HG03378 (cell line): ENCODE data around the gene PTBP3.
A peak's percentile ranks its signal among the peaks of the same experiment; 100 is the strongest.

Experiments
- ATAC-seq: cut with Tn5 transposase; IDR thresholded peaks from one replicate; pipeline ENCODE4 v1.9.1; 2021; ENCODE audit warnings: mild to moderate bottlenecking, moderate library complexity; ENCODE audit not compliant: unreplicated experiment

The PTBP3 gene

DNA sequence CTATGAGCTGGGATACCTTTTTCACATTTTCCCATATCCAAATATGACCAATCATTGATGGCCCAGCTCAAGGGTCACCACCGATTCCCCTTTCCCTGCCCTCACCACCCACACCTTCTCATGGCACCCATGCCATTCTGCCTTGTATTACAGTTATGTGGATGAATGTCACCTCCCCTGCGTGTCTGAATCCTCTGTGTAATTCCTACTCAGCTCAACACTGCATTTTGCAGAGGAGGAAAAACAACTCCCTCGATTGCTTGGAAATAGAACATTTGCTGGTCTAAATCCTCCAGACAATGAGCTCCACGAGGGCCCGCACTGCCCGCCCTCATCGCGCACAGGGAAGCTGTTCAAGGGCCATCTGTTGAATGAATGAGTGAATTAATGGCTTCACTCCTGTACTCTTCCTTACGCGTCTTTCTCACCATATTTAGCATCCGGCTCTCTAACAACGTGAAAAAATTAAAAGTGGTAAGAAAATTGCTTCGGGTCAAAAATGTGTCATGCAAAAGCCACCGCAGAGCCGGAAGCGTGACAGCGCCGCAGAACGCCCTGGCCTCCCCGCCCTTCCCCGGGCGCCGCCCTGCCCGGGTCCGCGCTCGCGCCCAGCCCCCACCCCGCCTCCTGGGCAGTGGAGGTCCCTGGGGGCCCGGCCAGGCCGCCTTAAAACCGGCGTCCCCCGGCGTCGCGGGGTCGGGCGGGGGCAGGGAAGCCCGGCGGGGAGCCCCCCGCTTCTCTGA, 159.0 kb downstream of the PTBP3 start:
- ATAC-seq = peak; percentile 61

DNA sequence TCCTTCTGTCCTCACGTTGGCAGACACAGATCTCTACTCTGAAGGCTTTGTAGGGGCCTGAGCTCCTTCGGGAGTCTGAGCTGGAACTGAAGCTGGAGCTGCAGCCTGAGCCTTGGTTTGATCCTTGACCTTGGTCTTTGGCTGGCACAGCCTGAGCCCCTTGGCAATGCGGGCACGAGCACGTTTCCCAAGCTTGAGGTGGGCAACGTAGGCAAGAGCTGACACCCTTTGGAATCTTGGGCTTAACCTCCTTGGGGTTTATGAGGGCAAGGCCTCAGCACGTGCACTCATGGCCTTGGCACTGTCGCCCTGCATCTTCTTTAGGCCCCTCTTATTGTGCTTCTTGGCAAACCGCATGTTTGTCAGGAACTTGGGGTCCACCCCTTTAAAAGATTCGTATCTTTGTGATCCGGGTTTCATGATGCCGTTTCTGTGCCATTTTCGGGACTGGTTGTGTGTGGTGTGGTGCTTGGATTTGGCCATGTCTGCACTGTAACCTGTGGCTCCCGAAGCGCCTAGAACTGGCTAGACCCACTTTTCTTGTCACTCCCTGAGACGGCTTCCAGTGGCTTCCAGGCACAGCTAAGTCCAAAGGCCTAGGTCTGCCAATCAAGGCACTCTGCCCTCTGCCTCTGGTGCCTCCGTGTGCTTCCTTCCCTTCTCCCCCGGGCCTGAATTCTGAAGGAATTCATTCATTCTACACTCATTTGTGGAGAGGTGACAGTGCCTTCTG, 159.8 kb downstream of the PTBP3 start:
- no peak for ATAC-seq

DNA sequence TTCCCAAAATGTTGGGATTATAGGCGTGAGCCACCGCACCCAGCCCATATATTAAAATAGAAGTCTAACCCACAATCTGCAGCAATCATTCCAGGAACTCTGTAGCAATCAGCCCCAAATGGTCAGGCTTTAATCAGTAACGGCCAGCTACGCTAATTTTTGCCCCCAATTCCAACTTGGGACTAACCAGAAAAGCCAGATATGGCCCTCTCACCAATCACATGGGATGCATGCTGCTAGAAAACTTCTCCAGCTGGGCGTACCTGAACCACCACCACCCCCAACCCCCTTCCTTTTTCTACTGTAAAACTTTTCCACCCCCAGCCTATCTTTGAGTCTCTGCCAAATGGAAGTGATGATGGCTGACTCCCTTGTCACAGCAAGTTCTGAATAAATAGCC, 162.5 kb downstream of the PTBP3 start:
- no peak for ATAC-seq

DNA sequence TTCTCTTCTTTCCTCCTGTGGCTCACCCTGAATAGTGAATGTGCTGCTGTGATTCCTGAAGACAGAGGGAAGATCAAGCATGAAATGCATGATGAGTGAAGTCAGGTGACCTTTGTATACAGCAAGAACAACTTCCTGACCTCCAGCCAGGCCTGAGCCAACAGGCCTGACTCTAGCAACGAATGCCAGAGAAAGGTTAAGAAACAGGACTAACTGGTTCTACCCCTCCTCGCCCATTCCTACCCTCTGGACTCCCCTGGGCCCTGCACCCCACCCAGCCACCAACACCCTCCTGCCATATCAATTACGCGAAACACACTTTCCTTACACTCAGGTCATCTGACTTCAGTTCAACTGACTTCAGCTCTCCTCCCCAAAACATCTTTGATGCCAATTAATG, 163.2 kb downstream of the PTBP3 start:
- no peak for ATAC-seq

DNA sequence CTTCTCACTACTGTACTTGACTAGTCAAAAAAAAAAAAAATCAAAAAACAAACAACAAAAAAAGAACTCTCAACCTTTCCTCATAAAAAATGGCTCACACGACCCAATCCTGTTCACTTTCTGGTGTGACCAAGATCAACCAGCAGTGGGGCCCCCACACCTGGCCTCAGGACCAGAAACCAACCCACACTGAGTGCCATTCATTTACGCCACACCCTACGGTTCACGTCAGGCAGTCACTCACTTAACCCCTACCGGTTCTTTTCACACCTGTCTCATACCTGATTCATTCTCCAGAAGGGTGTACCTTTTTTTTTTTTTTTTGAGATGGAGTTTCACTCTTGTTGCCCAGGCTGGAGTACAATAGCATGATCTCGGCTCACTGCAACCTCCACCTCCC, 164.1 kb downstream of the PTBP3 start:
- no peak for ATAC-seq

DNA sequence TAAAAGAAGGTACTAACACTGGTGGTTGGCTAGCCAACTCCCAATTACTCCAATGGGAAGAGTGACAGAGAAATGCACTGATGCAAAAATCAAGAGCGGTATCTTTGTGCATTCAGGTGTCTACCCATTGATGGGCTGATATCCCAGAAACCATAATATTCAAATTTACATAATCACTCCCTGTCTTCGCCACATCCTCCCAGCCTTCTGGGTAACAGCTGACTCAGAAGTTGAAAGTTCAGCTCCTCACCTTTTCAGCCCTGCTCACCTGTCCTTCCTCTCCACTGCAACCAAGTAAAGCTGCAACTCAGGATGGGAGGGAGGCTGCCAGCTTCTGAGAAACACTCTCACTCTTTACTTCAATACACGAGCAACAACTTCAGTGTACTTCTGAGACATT, 165.2 kb downstream of the PTBP3 start:
- ATAC-seq = no peak
